Bronchial epithelial cell (primary cell): ENCODE measurements around the gene FARP1. TPM values are rescaled to one million over a fixed set of nuclear protein-coding genes. Genes with fewer than 3 reads are reported as not detected.

ENCODE experiments used
- DNase-seq: peaks from one replicate; pipeline ENCODE4 v3.0.0-alpha.2; 2010; ENCODE audit warnings: low read depth
- FAIRE-seq: peaks from 2 replicates; lab custom pipeline; 2011; peaks lifted over from hg19 to GRCh38; lab: Jason Lieb, UNC
- H3K27me3 ChIP-seq: 2 replicates; pipeline ENCODE4 v1.5.1; 2011; ENCODE audit warnings: low read length; ENCODE audit not compliant: control insufficient read depth, insufficient read depth
- H3K36me3 ChIP-seq: 2 replicates; pipeline ENCODE4 v1.5.1; 2011; ENCODE audit warnings: low read length; ENCODE audit not compliant: control insufficient read depth, insufficient read depth
- H3K4me3 ChIP-seq: 2 replicates; pipeline ENCODE4 v1.5.1; 2011; ENCODE audit warnings: mild to moderate bottlenecking, low read depth, low read length, control low read depth
- total RNA-seq: library from RNA; depleted of rRNA; stranded (reverse); fragments of >200 nt; gene quantifications from 2 replicates; pipeline ENCODE4 v1.2.1, GENCODE V29; 2014
- TF ChIP-seq, protein P1 (sequence below): IDR thresholded peaks from 2 replicates; pipeline ENCODE4 v1.5.1; 2011; ENCODE audit warnings: mild to moderate bottlenecking, moderate library complexity, low read length, control low read depth, inconsistent platforms; ENCODE audit not compliant: insufficient read depth, severe bottlenecking

FARP1 gene
- total RNA-seq, 1 donor from 2014 or later: 11.1 TPM

DNA sequence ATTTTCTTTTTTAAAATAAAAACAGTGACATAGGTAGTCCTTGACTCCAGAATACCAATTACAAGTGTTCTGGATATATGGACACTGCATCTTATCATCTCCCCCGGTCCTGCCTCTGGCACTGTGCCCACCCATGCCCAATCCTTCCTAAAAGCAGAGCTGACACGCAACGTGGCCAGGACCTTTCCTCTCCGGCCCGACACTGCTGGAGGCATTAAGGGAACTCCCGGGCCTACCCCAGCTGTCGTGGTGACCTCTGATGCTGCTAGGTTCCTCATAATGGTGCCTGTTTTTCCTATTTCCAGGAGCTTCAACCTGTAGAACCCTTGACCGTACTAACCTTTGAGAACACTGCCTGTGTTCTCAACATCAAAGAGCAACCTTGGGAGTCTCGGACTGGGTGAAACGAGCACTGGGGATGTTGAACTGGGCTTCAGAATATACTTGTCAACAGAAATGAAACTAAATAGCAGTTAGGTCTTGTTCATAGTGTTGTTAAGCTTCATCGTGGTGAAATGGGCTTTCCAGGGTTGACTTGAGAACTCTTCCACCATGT is 48.1 kb downstream of the FARP1 start:
- peak; percentile 18 for FAIRE-seq
- Histone ChIP-seq H3K4me3 (no peak overlapping the region), H3K27me3 (no peaks in the 10 kb centered on the region), H3K36me3 (no peaks in the 10 kb centered on the region)
- no peak for DNase-seq
- TF ChIP-seq, protein P1, sequence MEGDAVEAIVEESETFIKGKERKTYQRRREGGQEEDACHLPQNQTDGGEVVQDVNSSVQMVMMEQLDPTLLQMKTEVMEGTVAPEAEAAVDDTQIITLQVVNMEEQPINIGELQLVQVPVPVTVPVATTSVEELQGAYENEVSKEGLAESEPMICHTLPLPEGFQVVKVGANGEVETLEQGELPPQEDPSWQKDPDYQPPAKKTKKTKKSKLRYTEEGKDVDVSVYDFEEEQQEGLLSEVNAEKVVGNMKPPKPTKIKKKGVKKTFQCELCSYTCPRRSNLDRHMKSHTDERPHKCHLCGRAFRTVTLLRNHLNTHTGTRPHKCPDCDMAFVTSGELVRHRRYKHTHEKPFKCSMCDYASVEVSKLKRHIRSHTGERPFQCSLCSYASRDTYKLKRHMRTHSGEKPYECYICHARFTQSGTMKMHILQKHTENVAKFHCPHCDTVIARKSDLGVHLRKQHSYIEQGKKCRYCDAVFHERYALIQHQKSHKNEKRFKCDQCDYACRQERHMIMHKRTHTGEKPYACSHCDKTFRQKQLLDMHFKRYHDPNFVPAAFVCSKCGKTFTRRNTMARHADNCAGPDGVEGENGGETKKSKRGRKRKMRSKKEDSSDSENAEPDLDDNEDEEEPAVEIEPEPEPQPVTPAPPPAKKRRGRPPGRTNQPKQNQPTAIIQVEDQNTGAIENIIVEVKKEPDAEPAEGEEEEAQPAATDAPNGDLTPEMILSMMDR: no peak

DNA sequence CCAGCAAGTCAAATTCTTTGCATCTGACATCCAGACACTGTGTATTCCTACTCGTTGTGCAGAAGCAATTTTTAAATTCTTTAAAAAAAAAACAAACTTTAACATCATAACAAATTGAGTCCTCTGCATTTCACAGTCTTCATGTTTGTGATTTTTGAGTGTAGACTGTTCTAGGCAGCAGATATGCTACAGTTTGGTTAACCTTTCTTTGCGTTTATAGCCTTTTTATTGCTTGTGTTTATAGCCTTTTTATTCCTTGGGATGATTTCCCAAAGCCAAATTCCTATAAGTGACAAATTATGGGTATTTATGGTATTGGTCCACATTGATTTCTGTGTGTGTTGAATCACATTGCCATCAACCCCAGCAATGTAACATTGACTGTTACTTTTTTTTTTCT is 49.1 kb downstream of the FARP1 start:
- TF ChIP-seq, protein P1: no peak
- Histone ChIP-seq H3K27me3 (no peaks in the 10 kb centered on the region), H3K36me3 (no peaks in the 10 kb centered on the region), H3K4me3 (no peak overlapping the region)
- DNase-seq: no peak
- no peak for FAIRE-seq

DNA sequence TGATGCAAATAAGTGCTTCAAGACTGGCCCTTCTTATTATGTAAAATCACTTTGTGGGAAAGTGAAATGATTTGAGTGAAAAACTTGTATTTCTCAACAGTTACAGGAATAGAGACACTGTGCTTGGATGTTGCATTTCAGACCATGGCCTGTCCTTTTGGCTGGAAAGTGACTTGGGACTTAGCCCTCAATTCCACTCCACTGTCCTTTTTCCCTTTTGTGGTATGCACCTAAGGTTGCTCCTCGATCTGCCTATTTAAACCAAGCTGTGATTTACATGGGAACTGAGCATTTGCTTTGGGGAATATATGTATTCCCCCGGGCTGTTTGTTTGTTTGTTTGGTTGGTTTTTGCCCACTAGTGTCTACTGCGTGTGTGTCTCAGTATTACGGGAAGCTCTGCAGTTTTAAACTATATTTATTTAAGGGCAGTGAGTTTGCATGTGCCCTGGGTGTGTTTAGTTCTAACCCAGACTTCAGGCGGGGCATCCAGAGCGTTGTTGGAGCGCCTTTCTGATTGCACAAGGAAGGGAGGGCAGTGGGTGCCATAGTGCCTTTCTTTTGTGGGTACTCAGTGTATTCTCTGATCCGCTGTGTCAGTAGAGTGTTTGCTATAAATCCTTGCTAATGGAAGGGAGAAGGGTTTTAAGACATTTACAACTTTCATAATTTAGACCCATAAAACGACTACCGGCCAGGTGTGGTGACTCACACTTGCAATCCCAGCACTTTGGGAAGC is 52.3 kb downstream of the FARP1 start:
- Histone ChIP-seq H3K36me3 (no peaks in the 10 kb centered on the region), H3K4me3 (no peak overlapping the region), H3K27me3 (no peaks in the 10 kb centered on the region)
- FAIRE-seq: no peak
- TF ChIP-seq, protein P1: no peak
- no peak for DNase-seq

DNA sequence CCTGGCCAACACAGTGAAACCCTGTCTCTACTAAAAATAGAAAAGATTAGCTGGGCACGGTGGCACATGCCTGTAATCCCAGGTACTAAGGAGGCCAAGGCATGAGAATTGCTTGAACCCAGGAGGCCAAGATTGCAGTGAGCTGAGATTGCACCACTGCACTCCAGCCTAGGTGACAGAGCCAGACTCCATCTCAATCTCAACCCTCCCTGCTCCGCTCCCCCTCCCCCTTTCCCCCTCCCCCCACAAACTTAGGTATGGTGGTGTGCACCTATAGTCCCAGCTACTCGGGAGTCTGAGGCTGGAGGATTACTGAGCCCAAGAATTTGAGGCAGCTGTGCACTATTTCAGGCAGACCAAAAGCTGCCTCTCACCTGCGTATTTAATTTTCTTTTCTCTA is 55.8 kb downstream of the FARP1 start:
- Histone ChIP-seq H3K27me3 (no peaks in the 10 kb centered on the region), H3K4me3 (no peak overlapping the region), H3K36me3 (no peaks in the 10 kb centered on the region)
- TF ChIP-seq, protein P1: no peak
- FAIRE-seq (no peak), DNase-seq (no peak)

DNA sequence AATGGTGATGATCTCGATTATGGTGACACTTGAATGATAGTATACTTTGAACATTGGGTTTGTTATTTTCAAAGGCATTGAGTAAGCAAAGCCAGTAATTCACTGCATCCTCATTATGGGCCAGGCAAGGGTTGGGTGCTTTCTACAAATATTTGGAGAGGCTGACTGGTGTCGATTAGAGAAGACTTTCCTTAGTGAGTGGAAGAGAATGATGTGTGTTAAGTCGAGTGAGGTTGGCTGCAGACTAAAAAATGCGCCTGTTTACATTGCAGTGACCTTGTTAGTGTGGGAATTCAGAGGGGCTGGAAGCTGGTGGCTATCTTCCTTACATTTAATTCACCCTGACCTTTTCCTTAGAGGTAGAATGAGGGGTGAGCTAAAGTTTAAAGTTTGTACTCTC is 56.6 kb downstream of the FARP1 start:
- H3K4me3 ChIP-seq: no peak overlapping the region
- H3K36me3 ChIP-seq: no peaks in the 10 kb centered on the region
- FAIRE-seq (no peak), DNase-seq (no peak)
- no peaks in the 10 kb centered on the region for H3K27me3 ChIP-seq
- TF ChIP-seq, protein P1: no peak
